A549 (cell line): Measurements from ENCODE around the gene ADGRB2. TPM values are rescaled to one million over a fixed set of nuclear protein-coding genes. Genes with fewer than 3 reads are reported as not detected.
A peak's percentile ranks its signal among the peaks of the same experiment; 100 is the strongest.

Experiments used
- ATAC-seq, 2 experiments: fragments of 200-7000 bp in 1 of 2; fragments of >200 bp in 1 of 2; cut with Nextera tagmentation in 1 of 2; cut with Tn5 transposase in 1 of 2; 3 replicates each; pipeline versions ENCODE4 v1.8.0 to v1.9.1; 2018 to 2020; ENCODE audit warnings: mild to moderate bottlenecking in 1 of 2, moderate library complexity in 1 of 2
- CTCF ChIA-PET: fragments of 300-600 bp; sonication (Branson Sonifier 250); formaldehyde crosslinking; extraction: SDS; loops from one replicate; lab custom pipeline; 2021; ENCODE audit warnings: antibody characterized with exemption, inconsistent platforms; lab: Yijun Ruan, JAX
- POLR2A ChIA-PET: fragments of 350-600 bp; formaldehyde crosslinking; extraction: SDS; loops from one replicate; lab custom pipeline; 2021; ENCODE audit warnings: antibody characterized with exemption, inconsistent platforms; lab: Yijun Ruan, JAX
- DNase-seq, 2 experiments: peaks; one replicate each; pipeline versions ENCODE4 v3.0.0 to v3.0.0-alpha.2; 2011 to 2016; ENCODE audit warnings: low read depth in 1 of 2, low spot score in 1 of 2
- FAIRE-seq: peaks from 2 replicates; lab custom pipeline; 2011; peaks lifted over from hg19 to GRCh38; lab: Jason Lieb, UNC
- H3K27ac ChIP-seq, 2 experiments: fragments of >200 bp; sonication (Bioruptor Twin); formaldehyde crosslinking; 3 replicates each; pipeline ENCODE4 v1.5.1; 2016 to 2017
- H3K4me1 ChIP-seq: fragments of >200 bp; sonication (Bioruptor Twin); formaldehyde crosslinking; 3 replicates; pipeline ENCODE4 v1.6.1; 2016
- H3K4me2 ChIP-seq: fragments of >200 bp; sonication (Bioruptor Twin); formaldehyde crosslinking; 3 replicates; pipeline ENCODE4 v1.6.1; 2016
- H3K4me3 ChIP-seq: fragments of >200 bp; sonication (Bioruptor Twin); formaldehyde crosslinking; 3 replicates; pipeline ENCODE4 v1.5.1; 2016
- H3K9me3 ChIP-seq: fragments of >200 bp; sonication (Bioruptor Twin); formaldehyde crosslinking; 3 replicates; pipeline ENCODE4 v1.6.1; 2016
- CBX8 ChIP-seq: fragments of 200-600 bp; sonication (generic); IDR thresholded peaks from 2 replicates; pipeline ENCODE4 v1.6.1; 2016
- E2F6 ChIP-seq: IDR thresholded peaks from 2 replicates; pipeline ENCODE4 v1.6.1; 2012; ENCODE audit warnings: low read depth, borderline replicate concordance
- EHF ChIP-seq: fragments of 250-450 bp; sonication (Bioruptor Pico); IDR thresholded peaks from 2 replicates; pipeline ENCODE4 v1.5.0; 2020; ENCODE audit warnings: mild to moderate bottlenecking
- FOSL2 ChIP-seq, 2 experiments: fragments of 450-650 bp in 1 of 2; fragments of >200 bp in 1 of 2; sonication (Bioruptor Twin) in 1 of 2; formaldehyde crosslinking; IDR thresholded peaks; 2 replicates each; pipeline versions ENCODE4 v1.5.0 to v1.6.1; 2016 to 2020; ENCODE audit warnings: mild to moderate bottlenecking in 1 of 2, moderate library complexity in 1 of 2
- HDAC2 ChIP-seq: fragments of 200-600 bp; sonication (generic); IDR thresholded peaks from 2 replicates; pipeline ENCODE4 v1.6.1; 2016
- JUN ChIP-seq, 2 experiments: fragments of >200 bp; sonication (Bioruptor Twin); formaldehyde crosslinking; IDR thresholded peaks; 2 replicates in 1 of 2; 3 replicates in 1 of 2; pipeline ENCODE4 v1.6.1; 2016 to 2017
- JUNB ChIP-seq: fragments of >200 bp; sonication (Bioruptor Twin); formaldehyde crosslinking; IDR thresholded peaks from 2 replicates; pipeline ENCODE4 v1.6.1; 2016
- MAX ChIP-seq: IDR thresholded peaks from 2 replicates; pipeline ENCODE4 v1.6.1; 2012
- NFE2L2 ChIP-seq: fragments of 150-350 bp; conservative IDR thresholded peaks from 2 replicates; pipeline ENCODE4 v1.6.1; 2014; ENCODE audit warnings: low read length
- NPAS2 ChIP-seq: fragments of 250-450 bp; sonication (Bioruptor Pico); IDR thresholded peaks from 2 replicates; pipeline ENCODE4 v1.8.0; 2022; ENCODE audit warnings: mild to moderate bottlenecking, moderate library complexity, borderline replicate concordance
- NR3C1 ChIP-seq: fragments of >200 bp; sonication (Bioruptor Twin); formaldehyde crosslinking; IDR thresholded peaks from 3 replicates; pipeline ENCODE4 v1.6.1; 2017
- RARB ChIP-seq: fragments of 250-450 bp; sonication (Bioruptor Pico); IDR thresholded peaks from 2 replicates; pipeline ENCODE4 v1.8.0; 2021; ENCODE audit warnings: mild to moderate bottlenecking, moderate library complexity
- REST ChIP-seq: fragments of 200-600 bp; sonication (generic); IDR thresholded peaks from 2 replicates; pipeline ENCODE4 v1.6.1; 2016; ENCODE audit warnings: antibody characterized with exemption, mild to moderate bottlenecking, moderate library complexity
- RNF2 ChIP-seq: fragments of 200-600 bp; sonication (generic); IDR thresholded peaks from 2 replicates; pipeline ENCODE4 v1.6.1; 2016; ENCODE audit warnings: low read depth, mild to moderate bottlenecking, antibody characterized with exemption, moderate library complexity, borderline replicate concordance
- WGBS: methylation state at CpG from one replicate; pipeline ENCODE4 v1.1.6; 2017; ENCODE audit errors: missing lambda C conversion rate; 5-methylcytosine and 5-hydroxymethylcytosine counted together
- polyA plus RNA-seq, 4 experiments: library from polyadenylated mRNA; depleted of rRNA in 3 of 4; stranded (reverse); fragments of >200 nt; fragmentation: RNase III in 1 of 4; extraction: RNeasy Plus Mini Kit Qiagen cat#74134 plus additional on column Dnase treatment in 1 of 4; gene quantifications; 2 replicates in 3 of 4; 3 replicates in 1 of 4; pipeline ENCODE4 v1.2.3, GENCODE V29; 2011 to 2017
- TF ChIP-seq, protein P1 (sequence below): fragments of >200 bp; sonication (Bioruptor Twin); formaldehyde crosslinking; IDR thresholded peaks from 3 replicates; pipeline ENCODE4 v1.5.1; 2016
- TF ChIP-seq, protein P2 (sequence below): fragments of >200 bp; sonication (Bioruptor Twin); formaldehyde crosslinking; IDR thresholded peaks from 2 replicates; pipeline ENCODE4 v1.6.1; 2016

Gene ADGRB2
- polyA plus RNA-seq, 2 of the 4 experiments (the other 2 are of a cell fraction) = 2.3 to 6.6 TPM

GRCh38 chr1:31701091-31701736 is 62.9 kb downstream of the ADGRB2 start (continued):
- TF ChIP-seq, protein P1, sequence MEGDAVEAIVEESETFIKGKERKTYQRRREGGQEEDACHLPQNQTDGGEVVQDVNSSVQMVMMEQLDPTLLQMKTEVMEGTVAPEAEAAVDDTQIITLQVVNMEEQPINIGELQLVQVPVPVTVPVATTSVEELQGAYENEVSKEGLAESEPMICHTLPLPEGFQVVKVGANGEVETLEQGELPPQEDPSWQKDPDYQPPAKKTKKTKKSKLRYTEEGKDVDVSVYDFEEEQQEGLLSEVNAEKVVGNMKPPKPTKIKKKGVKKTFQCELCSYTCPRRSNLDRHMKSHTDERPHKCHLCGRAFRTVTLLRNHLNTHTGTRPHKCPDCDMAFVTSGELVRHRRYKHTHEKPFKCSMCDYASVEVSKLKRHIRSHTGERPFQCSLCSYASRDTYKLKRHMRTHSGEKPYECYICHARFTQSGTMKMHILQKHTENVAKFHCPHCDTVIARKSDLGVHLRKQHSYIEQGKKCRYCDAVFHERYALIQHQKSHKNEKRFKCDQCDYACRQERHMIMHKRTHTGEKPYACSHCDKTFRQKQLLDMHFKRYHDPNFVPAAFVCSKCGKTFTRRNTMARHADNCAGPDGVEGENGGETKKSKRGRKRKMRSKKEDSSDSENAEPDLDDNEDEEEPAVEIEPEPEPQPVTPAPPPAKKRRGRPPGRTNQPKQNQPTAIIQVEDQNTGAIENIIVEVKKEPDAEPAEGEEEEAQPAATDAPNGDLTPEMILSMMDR = no peak
- TF ChIP-seq RARB (CRISPR knock-in tag) (no peak), NPAS2 (no peak), RNF2 (no peak), E2F6 (no peak), NFE2L2 (no peak), NR3C1 (no peak), JUN (IDR thresholded peaks at IDR 0.05) (peak; percentile 85 to 91; a peak in 4 of 5 replicates)
- TF ChIP-seq, protein P2, sequence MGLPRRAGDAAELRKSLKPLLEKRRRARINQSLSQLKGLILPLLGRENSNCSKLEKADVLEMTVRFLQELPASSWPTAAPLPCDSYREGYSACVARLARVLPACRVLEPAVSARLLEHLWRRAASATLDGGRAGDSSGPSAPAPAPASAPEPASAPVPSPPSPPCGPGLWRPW = 0 out of 2 replicates have a peak, but pooled peaks have one; percentile 23
- TF ChIP-seq, all 56 proteins: peak for 12

DNA sequence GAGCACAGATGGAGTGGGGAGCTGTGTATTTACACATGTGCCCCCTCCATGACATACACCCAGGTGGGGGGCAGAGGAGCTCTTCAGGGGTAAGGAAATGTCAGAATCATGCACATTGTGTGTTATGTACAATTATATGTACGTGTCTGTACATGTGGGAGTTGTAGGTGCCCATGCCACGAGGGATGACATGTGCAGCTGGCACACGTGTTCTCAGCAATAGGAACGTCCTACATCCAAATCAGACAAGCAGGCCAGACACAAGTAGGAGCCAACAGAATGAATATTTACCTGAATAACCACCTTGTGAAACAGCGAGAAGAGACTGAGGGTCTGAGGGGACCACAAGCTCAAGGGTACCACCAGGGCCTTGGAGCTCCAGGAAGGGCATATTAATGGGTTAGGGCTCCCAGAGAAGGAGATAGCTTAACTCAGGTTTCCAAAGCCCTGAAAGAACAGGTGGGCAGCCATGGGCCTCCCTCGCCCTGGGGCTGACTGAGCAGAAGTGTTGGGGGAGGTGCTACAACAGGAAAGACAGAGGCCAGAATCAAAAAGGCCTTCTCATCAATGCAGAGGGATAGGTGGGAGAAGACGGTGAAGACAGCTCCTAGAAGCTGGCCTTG is 63.6 kb downstream of the ADGRB2 start:
- no peak for DNase-seq
- H3K4me1 ChIP-seq = peaks cover 62% of the 10 kb centered on the region
- ATAC-seq = peak in 1 of 2 experiments; percentile 44; a peak in 3 of 6 replicates
- no peaks in the 10 kb centered on the region for H3K9me3 ChIP-seq
- ChIA-PET CTCF (interaction anchor here (0.7 to 8.9 kb wide), 10 partner anchors 10 to 89 kb away, joined by 3 to 112 read pairs (median 4); no protein-coding TSS in a partner anchor), POLR2A (interaction anchor here (1.0 to 2.6 kb wide), 7 partner anchors 10 to 45 kb away, joined by 3 to 30 read pairs (median 8); no protein-coding TSS in a partner anchor)
- TF ChIP-seq FOSL2 (IDR thresholded peaks at IDR 0.05) (no peak), FOSL2 (CRISPR knock-in tag; IDR thresholded peaks at IDR 0.05) (no peak), REST (no peak), NPAS2 (0 out of 2 replicates have a peak, but pooled peaks have one; percentile 16), HDAC2 (no peak), JUNB (no peak), E2F6 (0 out of 2 replicates have a peak, but pooled peaks have one; percentile 26), EHF (CRISPR knock-in tag) (no peak), MAX (0 out of 2 replicates have a peak, but pooled peaks have one; percentile 22), CBX8 (no peak)
- H3K27ac ChIP-seq = peak overlapping the region; percentile 95 to 96
- no peak for FAIRE-seq
- 57% methylated on average over 7 of the region's 7 CpGs for whole genome bisulfite sequencing
- no peak overlapping the region for H3K4me3 ChIP-seq
- H3K4me2 ChIP-seq = peak overlapping the region; percentile 86
